Activated T-cell treated with anti-CD3 and anti-CD28 coated beads for 48 hours (primary cell): ENCODE results near the gene SEZ6L.

ENCODE experiments used
- DNase-seq: peaks from one replicate; pipeline ENCODE4 v3.0.0-alpha.2; 2020; ENCODE audit warnings: low read depth

Gene SEZ6L

DNA sequence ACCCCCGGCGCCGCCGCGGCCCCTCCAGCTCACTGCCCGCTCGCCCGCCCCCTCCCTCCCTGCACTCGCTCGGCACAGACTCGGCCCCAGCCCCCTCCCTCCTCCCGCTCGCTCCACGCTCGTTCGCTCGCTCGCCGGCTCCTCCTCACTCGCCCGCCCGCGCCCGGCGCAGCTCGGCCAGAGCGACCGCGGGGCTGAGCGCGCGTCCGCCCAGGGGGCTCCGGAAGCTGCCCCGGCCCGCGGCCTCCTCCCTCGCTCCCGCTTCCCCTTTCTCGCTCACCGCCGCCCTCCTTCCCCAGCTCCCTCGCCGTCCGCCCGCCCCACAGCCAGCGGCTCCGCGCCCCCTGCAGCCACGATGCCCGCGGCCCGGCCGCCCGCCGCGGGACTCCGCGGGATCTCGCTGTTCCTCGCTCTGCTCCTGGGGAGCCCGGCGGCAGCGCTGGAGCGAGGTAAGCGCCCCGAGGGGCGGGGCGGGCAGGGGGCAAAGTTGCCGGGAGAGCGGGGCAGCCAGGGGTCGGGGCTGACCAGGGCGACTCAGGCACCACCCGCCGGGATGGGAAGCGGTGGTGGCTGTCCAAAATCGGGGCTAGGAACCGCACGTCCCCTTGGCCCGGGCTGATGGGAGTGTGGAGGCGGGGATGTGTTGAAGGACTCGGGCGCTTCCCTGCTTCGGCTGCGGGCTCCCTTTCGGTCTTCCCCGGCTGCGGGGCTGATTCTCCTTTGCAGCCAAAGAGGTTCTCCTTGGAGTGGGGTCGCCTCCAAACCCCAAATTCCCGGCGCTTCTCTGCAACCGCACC lies at the start of gene SEZ6L:
TSS of gene SEZ6L (plus strand) at position 148 of the 797 bp plus-strand sequence. CDS start at position 356, 208 bp downstream.
- DNase-seq = no peak

DNA sequence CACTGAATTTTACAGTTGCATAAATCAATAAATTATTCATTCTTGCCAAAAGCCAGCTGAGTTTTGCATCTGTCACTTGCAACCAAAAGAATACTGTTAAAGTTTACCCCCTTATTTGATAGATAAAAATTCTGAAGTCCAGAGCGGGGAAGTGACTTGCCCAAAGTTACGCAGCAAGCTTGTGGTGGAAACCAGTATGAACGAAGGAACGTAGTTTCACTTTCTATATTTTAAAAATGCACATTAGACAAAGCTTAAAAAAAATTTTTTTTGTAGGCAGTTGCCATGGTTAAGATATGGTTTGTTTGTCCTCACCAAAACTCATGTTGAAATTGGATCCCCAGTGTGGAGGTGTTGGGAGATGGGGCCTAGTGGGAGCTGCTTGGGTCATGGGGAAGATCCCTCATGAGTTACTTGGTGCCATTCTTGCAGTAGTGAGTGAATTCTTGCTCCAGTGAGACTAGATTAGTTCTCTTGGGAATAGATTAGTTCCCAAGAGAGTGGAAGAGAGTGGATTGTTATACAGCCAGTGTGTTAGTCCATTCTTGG lies 46.3 kb upstream of the SEZ6L start:
- DNase-seq = no peak

DNA sequence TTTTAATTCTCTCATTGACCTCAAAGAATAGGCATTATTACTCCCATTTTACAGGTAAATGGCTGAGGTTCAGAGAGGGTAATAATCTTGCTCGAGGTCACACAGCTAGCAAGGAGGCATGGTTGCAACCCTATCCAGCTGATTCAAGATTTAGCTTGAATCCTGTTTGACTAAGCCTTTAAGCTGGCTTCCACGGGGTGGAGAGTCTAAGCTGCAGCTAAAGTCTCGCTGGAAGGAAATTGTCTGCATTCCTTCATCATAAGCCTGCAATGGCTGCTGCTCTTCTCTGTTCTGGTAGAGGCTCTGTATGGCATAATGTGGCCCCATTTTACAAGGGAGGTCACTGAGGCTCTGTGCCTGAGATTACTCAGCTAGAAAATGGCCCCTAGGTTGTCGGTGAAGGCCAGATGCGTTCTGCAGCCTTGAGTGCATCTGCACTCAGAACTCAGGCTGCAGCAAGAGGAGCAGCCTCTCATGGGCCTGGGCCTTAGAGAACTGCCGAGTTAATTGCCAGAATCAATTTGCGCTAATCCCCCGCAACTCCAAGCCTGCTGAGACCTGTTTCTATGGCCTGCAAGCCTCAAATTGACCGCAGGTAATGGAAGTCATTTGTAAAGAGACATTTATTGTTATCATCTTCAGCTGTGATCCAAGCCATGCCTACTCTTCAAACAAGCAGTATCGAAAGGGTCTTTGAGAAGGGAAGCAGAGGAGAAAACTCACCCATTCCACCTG lies 44.1 kb upstream of the SEZ6L start:
- DNase-seq = no peak

DNA sequence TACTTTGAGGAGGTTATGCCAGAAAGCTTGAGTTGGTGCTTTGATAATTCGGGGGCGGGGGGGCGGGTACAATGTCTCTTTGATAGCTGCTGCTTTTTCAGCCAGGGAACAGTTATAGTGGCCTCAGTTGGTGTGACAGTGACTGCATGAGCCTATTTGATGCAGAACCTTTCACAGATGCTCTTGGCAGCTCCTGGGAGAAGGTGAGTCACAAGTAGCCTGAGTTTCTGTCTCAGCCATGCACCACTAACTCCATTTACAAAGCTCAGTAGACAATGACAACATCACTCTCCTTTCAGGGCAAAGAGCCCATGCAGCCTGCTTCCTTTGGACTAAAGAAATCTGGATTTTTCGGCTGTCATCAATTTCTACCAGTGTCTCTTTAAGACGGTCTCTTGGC lies 42.1 kb upstream of the SEZ6L start:
- DNase-seq = no peak

- no peak for DNase-seq
Observed at GRCh38 chr22:26127556-26127955, 41.7 kb upstream of the SEZ6L start.

GRCh38 chr22:26131589-26132154 lies 37.6 kb upstream of the SEZ6L start:
- DNase-seq = no peak

DNA sequence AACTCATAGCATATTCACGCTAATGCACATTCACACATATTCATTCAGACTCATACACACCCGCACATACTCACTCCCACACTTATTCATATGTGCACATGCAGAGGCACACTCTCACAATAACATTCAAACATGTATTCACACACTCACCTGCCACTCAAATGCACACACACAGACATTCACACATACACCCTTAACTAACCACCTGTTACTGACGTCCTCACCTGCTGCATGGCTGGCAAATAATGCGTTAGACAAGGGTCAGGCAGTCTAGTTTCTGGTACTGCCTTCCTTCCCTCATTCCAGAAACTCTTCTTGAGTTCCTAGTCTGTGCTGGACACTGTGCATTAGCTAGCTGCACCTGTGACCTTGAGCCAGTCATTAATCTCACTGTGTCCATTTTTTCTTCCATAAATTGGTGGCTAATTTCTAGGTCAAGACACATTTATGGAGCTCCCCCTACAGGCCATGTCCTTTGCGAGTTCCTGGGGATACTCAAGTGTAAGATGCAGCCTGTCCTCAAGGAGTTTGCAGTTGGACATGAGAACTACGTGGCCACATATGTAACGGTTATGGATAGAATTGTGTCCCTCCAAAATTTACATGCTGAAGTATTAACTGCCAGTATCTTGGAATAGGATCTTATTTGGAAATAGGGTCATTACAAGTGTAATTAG lies 34.5 kb upstream of the SEZ6L start:
- no peak for DNase-seq

GRCh38 chr22:26135806-26136205 lies 33.5 kb upstream of the SEZ6L start:
- no peak for DNase-seq

DNA sequence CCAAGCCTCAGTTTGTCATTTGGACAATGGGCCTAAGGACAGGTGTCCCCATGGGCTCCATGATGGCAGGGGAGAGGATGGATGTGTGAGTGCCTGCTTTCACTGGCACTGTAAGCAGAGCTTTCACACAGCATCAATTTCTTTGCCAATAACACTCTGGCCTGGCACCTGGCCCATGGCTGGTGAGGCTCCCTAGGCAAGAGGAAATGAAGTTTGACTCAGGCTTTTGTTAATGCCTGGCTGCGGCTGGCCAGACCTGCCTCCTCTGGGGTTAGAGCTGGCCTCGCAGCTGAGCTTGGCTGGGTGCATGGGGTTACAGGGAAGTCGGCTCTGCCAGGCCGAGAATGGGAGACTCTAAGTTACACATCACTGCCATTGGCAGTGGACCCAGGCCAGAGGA lies 30.0 kb upstream of the SEZ6L start:
- no peak for DNase-seq

DNA sequence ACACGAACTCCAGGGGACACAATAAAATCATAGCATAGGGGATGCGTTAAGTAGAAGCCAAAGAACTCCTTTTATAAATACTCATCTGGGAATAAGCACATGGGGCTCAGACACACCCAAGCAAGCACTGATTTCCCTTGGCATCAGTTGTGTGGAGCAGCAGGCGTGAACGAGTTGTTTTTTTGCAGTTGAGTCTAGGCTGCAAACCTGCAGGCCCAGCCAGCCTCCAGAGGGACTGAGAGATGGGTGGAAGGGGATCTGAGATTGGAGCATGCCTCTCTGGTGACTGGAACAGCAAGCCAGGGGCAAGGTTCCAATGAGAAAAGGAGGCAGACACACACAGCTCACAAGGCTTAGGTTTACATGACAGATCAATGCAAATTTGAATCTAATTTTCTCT lies 27.4 kb upstream of the SEZ6L start:
- no peak for DNase-seq

GRCh38 chr22:26143806-26144325 lies 25.4 kb upstream of the SEZ6L start:
- no peak for DNase-seq

DNA sequence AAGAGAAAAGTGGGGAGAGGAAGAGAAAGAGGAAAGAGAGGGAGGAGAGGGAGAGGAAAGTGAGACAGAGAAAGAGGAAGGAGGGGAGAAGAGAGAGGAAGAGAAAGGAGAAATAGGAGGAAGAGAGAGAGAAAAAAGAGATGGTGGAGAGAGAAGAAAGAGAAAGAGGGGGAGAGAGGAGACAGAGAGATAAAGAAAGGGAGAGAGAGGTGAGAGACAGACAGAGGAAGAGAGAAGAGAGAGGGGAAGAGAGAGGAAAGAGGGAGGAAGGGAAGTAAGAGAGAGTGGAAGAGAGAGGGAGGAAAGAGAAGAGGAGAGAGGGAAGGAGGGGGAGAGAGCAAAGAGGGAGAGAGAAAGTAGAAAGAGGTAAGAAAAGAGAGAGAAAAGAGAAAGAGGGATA lies 9.4 kb upstream of the SEZ6L start:
- no peak for DNase-seq

- DNase-seq = no peak
Observed at GRCh38 chr22:26161746-26162145, 7.5 kb upstream of the SEZ6L start.

DNA sequence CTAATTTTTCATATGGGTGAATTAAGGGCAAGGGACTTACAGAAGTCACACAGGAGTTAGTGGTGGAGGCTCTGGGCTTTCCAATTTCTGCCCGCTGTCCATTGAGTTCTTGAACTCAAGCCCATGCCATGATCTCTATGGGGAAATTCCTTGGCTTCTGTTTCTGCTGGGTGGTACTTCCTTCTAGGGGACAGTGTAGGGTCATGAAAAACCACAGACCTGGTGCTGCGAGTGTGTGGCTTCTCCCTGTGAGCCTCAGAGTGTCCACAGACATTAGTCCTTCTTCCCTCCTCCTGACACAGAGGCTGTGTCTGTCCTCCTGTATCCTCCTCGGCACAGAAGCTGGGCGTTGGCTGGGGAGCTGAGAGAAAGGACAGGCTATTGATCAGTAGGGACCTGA lies 6.3 kb upstream of the SEZ6L start:
- DNase-seq = no peak

DNA sequence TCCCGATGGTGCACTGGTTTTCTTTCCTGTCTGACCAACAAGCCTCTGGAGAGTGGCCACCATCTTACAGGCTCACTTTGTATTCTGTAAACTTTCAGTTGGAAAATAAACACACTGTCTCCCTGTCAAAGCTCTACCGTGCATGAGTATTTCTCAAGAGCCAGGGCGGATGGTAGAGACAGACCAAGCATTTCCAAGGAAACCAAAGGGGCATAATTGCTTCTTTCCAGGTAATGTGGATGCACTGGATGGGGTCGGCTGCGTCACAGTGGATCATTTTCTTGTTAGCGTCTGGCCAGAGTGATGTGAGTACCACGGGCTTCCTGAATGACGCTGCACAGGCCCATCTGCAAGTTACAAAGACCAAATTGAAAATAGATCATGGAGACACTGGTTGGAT lies 5.1 kb upstream of the SEZ6L start:
- DNase-seq = no peak

DNA sequence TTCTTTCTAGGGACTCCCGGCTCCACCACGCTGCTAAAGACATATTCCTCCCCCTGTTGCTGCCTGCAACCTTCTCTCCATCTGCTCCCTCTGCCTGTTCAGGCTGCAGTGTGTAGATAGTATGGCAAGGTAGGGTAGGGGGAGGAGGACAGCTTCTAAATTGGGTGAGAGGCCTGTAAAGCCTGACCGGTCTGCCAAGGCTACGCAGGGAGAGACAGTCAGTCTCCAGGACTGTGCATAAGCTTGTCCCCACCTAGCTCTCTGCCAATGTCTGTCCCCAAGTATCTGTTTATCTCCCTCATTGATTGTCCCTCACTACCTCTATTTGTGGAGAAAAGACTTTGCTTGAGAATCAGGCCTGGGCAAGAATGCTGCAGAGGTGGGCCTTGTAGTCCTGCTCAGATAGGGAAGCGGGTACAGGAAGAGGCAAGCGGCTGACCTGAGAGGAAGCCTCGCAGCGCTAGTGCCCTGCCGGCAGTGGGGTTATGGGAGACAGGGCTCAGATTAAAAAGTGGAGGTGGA lies 871 bp upstream of the SEZ6L start:
- DNase-seq = no peak

DNA sequence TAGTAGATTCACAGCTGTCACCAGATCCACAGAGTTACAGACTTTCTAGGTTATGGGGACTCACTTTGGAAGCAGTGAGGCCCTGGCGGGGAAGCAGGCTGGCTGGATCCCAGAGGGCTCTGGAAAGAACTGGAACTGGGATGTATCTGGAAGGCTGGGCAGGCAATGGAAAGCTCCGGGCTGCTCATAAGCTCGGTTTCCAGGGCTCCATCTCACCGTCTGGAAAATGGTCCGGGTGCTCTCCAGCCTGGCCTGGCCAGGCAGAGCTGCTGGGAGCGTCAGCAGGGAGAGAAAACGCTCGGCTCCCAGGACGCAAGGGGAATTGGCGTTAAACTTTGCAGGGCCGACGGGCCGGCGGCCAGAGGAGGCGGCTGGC lies 335 bp upstream of the SEZ6L start:
- no peak for DNase-seq

DNA sequence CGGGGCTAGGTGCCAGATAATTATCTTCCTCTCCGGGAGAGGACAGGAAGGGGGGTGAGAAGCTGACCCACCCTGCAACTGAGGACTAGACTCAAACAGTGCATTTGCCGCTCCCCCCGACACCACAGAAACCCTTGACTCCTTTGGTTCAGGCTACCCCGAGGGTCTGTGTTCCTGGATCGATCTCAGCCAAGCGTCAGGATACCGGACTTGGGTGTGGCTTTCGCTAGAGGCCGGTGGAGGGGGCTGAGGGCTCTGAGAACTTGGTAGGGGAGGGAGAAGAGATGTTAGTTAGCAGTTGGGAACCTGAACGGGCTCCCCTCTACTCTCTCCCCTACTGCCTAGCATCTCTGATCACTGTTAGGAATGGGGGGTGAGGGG lies 840 bp downstream of the SEZ6L start:
- DNase-seq = no peak

GRCh38 chr22:26170795-26171580 lies 1.7 kb downstream of the SEZ6L start:
- DNase-seq = no peak

- DNase-seq = peak; percentile 7
Observed at GRCh38 chr22:26172389-26172990, 3.2 kb downstream of the SEZ6L start.

DNA sequence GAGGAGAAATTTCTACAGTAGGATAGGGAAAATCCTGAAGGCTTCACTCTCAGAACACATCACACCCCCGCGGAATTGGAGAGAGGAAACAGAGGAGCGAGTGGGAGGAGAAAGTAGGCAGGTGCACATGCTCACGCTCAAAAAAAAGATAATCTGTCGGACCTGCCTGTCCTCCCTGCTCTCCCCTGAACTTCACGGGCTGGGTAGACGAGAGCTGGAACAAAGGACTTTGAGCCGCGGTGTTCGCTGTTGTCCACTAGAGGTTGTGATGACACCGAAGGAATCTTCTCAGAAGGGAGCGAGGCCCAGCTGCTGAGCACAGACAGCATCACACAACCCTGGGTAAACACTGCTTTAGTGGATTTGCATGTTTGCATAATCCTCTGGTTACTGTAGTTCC lies 5.0 kb downstream of the SEZ6L start:
- DNase-seq = no peak
